ENCODE results near the gene CEACAM19.
"Not testable (repeated sequence)": the region's sequence is repeated elsewhere in the genome, so short reads cannot be mapped to it uniquely, and the experiment has no call there.

CEACAM19 gene

GRCh38 chr19:44702551-44703176 lies 31.4 kb downstream of the CEACAM19 start:
- no peak for DNase-seq

GRCh38 chr19:44703336-44704078 lies 32.2 kb downstream of the CEACAM19 start:
- no peak for DNase-seq

GRCh38 chr19:44704982-44705381 lies 33.7 kb downstream of the CEACAM19 start:
- no peak for DNase-seq

GRCh38 chr19:44705502-44706010 lies 34.3 kb downstream of the CEACAM19 start:
- DNase-seq: no peak

- DNase-seq: no peak
Measured at GRCh38 chr19:44706506-44707236, 35.4 kb downstream of the CEACAM19 start.

- no peak for DNase-seq
Measured at GRCh38 chr19:44707794-44708193, 36.5 kb downstream of the CEACAM19 start.

- DNase-seq: no peak
Measured at GRCh38 chr19:44708940-44709339, 37.7 kb downstream of the CEACAM19 start.

GRCh38 chr19:44709434-44710266 lies 38.4 kb downstream of the CEACAM19 start:
- not testable (repeated sequence) for DNase-seq

GRCh38 chr19:44710483-44710882 lies 39.2 kb downstream of the CEACAM19 start:
- no peak for DNase-seq

GRCh38 chr19:44712864-44713515 lies 41.7 kb downstream of the CEACAM19 start:
- no peak for DNase-seq

- DNase-seq: no peak
Measured at GRCh38 chr19:44714597-44715169, 43.4 kb downstream of the CEACAM19 start.

GRCh38 chr19:44717603-44718002 lies 46.3 kb downstream of the CEACAM19 start:
- DNase-seq: no peak

GRCh38 chr19:44718441-44719261 lies 47.4 kb downstream of the CEACAM19 start:
- no peak for DNase-seq

GRCh38 chr19:44719262-44719701 lies 48.0 kb downstream of the CEACAM19 start:
- no peak for DNase-seq

- not testable (repeated sequence) for DNase-seq
Measured at GRCh38 chr19:44720396-44720795, 49.1 kb downstream of the CEACAM19 start.

- no peak for DNase-seq
Measured at GRCh38 chr19:44720945-44721344, 49.7 kb downstream of the CEACAM19 start.

GRCh38 chr19:44721369-44721768 lies 50.1 kb downstream of the CEACAM19 start:
- not testable (repeated sequence) for DNase-seq

- no peak for DNase-seq
Measured at GRCh38 chr19:44722131-44723121, 51.1 kb downstream of the CEACAM19 start.

GRCh38 chr19:44723299-44723951 lies 52.1 kb downstream of the CEACAM19 start:
- DNase-seq: no peak

Measured in T-helper 9 cell (primary cell).